Activated CD8-positive, alpha-beta T cell treated with anti-CD3 and anti-CD28 coated beads for 36 hours (primary cell): ENCODE measurements around the gene MKI67. TPM values are rescaled to one million over a fixed set of nuclear protein-coding genes. Genes with fewer than 3 reads are reported as not detected.

Experiments
- ATAC-seq: fragments of 200-7000 bp; cut with Tn5 transposase; one replicate; pipeline ENCODE4 v1.10.0; 2021; ENCODE audit warnings: mild to moderate bottlenecking, moderate library complexity
- CTCF ChIA-PET: fragments of 350-600 bp; sonication (Branson Sonifier 250); formaldehyde crosslinking; loops from one replicate; lab custom pipeline; 2021; ENCODE audit warnings: antibody characterized with exemption; lab: Charles Lee
- POLR2A ChIA-PET: fragments of 350-600 bp; sonication (Branson Sonifier 250); formaldehyde crosslinking; loops from one replicate; lab custom pipeline; 2021; ENCODE audit warnings: antibody characterized with exemption; lab: Charles Lee
- DNase-seq: peaks from one replicate; pipeline ENCODE4 v3.0.0-alpha.2; 2020
- H3K27ac Mint-ChIP-seq: one replicate; pipeline ENCODE4 v1.8.0; 2021; ENCODE audit warnings: mild to moderate bottlenecking, mixed read lengths
- H3K27me3 Mint-ChIP-seq: one replicate; pipeline ENCODE4 v1.8.0; 2021; ENCODE audit warnings: mixed read lengths
- H3K36me3 Mint-ChIP-seq: one replicate; pipeline ENCODE4 v1.8.0; 2021; ENCODE audit warnings: low read depth, mixed read lengths
- H3K4me1 Mint-ChIP-seq: one replicate; pipeline ENCODE4 v1.8.0; 2021; ENCODE audit warnings: low read depth, mixed read lengths
- H3K4me3 Mint-ChIP-seq: one replicate; pipeline ENCODE4 v1.8.0; 2021; ENCODE audit warnings: mild to moderate bottlenecking, moderate library complexity, mixed read lengths
- H3K9me3 Mint-ChIP-seq: one replicate; pipeline ENCODE4 v1.8.0; 2021; ENCODE audit warnings: mixed read lengths
- intact Hi-C: fragments of 100-400 bp; cut with micrococcal nuclease; formaldehyde crosslinking; loops from one replicate; pipeline ENCODE4 v1.10.0; 2022
- total RNA-seq, 2 experiments: library from RNA; stranded (reverse); gene quantifications; one replicate each; pipeline ENCODE4 v1.2.3, GENCODE V29; 2021
- TF ChIP-seq, protein P1 (sequence below): fragments of 200-600 bp; IDR thresholded peaks from one replicate; pipeline ENCODE4 v1.8.0; 2022; ENCODE audit warnings: antibody characterized with exemption, mild to moderate bottlenecking

The MKI67 gene
- total RNA-seq, 2 experiments from 2014 or later: 205 to 230 TPM

DNA sequence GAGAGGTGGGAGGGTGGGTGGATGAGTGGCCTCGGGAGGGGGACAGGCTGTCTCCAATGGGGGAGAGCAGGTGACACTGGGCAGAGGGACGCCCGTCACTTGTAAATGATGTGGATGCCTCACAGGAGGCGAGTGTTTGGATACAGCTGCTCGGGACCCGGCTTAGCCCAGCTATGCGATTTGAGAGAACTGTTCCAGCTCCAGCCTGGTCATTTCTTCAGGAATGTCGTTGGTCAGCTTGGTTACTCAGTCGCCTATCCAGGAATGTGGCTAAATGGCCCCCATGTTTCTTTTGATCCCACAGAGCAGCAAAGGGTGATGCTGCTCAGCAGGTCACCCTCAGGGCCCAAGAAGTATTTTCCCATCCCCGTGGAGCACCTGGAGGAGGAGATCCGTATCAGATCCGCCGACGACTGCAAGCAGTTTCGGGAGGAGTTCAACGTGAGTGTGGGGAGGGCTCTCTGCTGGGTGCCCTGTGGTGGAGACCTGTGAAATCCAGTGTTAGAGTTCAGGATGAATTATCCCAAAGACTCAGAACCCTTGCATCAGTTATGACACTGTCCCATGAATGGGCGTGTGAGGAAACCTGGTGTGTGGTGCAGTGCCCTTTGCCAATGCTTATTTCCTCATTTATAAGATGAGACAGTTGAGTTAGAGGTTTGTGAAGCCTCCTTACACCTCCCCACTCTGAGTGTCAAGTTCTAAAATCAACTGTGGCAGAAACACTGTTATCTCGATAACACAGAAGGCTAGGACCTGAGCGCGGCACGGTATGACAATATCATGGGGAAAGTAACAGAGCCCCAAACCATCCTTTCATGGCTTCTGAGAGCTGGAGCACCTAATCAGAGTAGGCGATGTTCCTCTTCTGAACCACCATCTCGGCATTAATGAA, 76.8 kb downstream of the MKI67 start:
- TF ChIP-seq, protein P1, sequence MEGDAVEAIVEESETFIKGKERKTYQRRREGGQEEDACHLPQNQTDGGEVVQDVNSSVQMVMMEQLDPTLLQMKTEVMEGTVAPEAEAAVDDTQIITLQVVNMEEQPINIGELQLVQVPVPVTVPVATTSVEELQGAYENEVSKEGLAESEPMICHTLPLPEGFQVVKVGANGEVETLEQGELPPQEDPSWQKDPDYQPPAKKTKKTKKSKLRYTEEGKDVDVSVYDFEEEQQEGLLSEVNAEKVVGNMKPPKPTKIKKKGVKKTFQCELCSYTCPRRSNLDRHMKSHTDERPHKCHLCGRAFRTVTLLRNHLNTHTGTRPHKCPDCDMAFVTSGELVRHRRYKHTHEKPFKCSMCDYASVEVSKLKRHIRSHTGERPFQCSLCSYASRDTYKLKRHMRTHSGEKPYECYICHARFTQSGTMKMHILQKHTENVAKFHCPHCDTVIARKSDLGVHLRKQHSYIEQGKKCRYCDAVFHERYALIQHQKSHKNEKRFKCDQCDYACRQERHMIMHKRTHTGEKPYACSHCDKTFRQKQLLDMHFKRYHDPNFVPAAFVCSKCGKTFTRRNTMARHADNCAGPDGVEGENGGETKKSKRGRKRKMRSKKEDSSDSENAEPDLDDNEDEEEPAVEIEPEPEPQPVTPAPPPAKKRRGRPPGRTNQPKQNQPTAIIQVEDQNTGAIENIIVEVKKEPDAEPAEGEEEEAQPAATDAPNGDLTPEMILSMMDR: no peak
- peak overlapping the region; percentile 95 for H3K27ac Mint-ChIP-seq
- H3K36me3 Mint-ChIP-seq: peaks cover 49% of the 10 kb centered on the region
- ChIA-PET CTCF (interaction anchor here (1.2 to 6.8 kb wide), 9 partner anchors 8 to 100 kb away, joined by 3 to 101 read pairs (median 9); no protein-coding TSS in a partner anchor), POLR2A (interaction anchor here (1.7 to 7.2 kb wide), 4 partner anchors 12 to 101 kb away, joined by 3 to 133 read pairs (median 25); no protein-coding TSS in a partner anchor)
- no peaks in the 10 kb centered on the region for H3K9me3 Mint-ChIP-seq
- peak overlapping the region; percentile 90 for H3K4me3 Mint-ChIP-seq
- DNase-seq (no peak), ATAC-seq (no peak)
- intact Hi-C loops: loop anchor here (2.0 kb wide), 1 partner anchor 13 kb away; no protein-coding TSS in a partner anchor
- H3K4me1 Mint-ChIP-seq: peaks cover 39% of the 10 kb centered on the region
- no peaks in the 10 kb centered on the region for H3K27me3 Mint-ChIP-seq

DNA sequence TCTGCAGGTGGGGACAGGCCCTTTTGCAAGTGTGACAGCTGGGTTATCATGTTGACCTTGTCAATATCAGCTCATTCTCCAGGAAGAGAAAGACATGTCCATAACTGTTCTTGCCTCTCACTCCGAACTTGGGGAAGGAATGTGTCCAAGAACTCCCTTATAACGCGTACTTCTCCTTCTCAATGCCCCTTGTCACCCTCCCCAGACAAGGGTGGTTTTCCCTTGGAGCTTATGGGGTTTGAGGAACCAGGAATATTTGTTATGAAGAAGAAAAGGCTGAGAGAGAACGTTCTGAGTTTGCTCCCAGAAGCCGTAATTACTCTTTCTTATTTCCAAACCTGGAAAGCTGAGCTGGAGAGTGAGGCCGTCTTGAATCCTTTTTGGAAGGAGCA, 77.4 kb downstream of the MKI67 start:
- Mint-ChIP-seq H3K27me3 (no peaks in the 10 kb centered on the region), H3K4me1 (peaks cover 39% of the 10 kb centered on the region), H3K9me3 (no peaks in the 10 kb centered on the region), H3K4me3 (peak overlapping the region; percentile 90), H3K36me3 (peaks cover 47% of the 10 kb centered on the region), H3K27ac (peak overlapping the region; percentile 95)
- intact Hi-C loops: loop anchor here (2.0 kb wide), 1 partner anchor 14 kb away; no protein-coding TSS in a partner anchor
- DNase-seq (no peak), ATAC-seq (peak; percentile 2)
- ChIA-PET POLR2A (interaction anchor here (0.7 to 7.2 kb wide), 6 partner anchors 13 to 102 kb away, joined by 3 to 133 read pairs (median 3); no protein-coding TSS in a partner anchor), CTCF (interaction anchor here (0.8 to 6.8 kb wide), 12 partner anchors 9 to 142 kb away, joined by 3 to 101 read pairs (median 5); partner anchors contain the start of gene PTPRE)
- TF ChIP-seq, protein P1: no peak

DNA sequence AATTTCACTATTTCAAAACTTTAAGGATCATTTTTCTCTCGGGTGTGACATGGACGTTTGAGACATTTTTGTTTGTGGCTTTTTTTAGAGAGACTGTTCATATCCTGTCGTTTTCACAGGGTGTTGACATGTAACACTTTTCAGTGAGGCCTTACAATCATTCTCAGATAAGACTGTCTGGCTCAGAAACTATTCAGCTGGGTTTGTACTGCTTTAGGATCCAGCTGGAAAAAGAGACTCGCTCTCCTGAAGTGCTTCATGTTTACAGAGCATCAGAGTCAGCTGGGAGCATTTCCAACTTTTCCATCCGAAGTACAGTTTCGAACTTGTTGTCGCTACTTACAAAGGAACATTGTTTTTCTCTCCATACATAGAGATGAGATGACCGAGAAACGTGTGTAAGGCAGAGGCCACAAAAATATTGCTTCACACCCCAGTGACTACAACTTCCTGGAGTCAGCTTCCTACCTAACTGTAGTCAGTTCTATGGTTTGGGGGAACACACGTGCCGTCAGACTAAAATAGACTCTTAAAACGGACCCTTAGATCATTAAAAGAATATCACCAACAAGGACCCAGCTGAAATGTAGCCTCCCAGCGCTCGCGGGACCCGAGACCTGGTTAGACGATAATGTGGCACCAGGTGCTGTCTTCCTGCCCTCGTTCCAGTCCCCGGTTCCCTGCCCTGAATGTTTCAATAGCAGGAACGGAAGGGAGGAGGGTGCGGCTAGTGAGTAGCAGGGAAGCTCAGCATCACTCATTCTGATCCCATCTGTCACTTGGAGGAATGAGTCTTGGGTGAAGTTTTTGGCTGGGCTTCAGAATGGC, 78.0 kb downstream of the MKI67 start:
- TF ChIP-seq, protein P1: no peak
- CTCF ChIA-PET: interaction anchor here (0.8 to 6.8 kb wide), 17 partner anchors 9 to 164 kb away, joined by 3 to 101 read pairs (median 4); partner anchors contain the start of gene PTPRE
- POLR2A ChIA-PET: interaction anchor here (0.7 to 7.2 kb wide), 10 partner anchors 13 to 103 kb away, joined by 3 to 133 read pairs (median 3); no protein-coding TSS in a partner anchor
- Mint-ChIP-seq H3K27me3 (no peaks in the 10 kb centered on the region), H3K4me3 (peak overlapping the region; percentile 90), H3K27ac (peak overlapping the region; percentile 95), H3K9me3 (no peaks in the 10 kb centered on the region), H3K4me1 (peaks cover 39% of the 10 kb centered on the region), H3K36me3 (peaks cover 46% of the 10 kb centered on the region)
- ATAC-seq (peak; percentile 45), DNase-seq (peak; percentile 60)
- intact Hi-C loops: loop anchor here (2.0 kb wide), 1 partner anchor 15 kb away; no protein-coding TSS in a partner anchor

DNA sequence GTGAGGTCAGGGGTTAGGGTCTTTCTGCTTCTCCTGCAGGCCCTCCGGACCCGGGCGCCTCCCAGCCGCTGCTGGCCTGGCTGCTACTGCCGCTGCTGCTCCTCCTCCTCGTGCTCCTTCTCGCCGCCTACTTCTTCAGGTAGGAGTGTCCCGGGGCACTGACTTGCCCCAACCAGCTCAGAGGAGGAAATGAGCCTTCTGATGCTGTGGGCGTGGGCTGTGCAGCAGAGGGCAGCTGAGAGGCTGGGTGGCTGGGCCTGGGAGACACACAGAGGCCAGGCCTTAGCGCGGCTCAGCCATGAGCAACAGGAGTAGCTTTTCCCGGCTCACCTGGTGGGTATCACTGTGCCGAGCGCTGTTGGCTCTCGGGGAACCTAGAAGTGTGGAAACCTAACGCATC, 78.9 kb downstream of the MKI67 start:
- Mint-ChIP-seq H3K4me1 (peaks cover 41% of the 10 kb centered on the region), H3K27ac (peak overlapping the region; percentile 95)

More for the DNA sequence above, 78.9 kb downstream of the MKI67 start:
- DNase-seq (peak; percentile 93), ATAC-seq (peak; percentile 98)
- peaks cover 43% of the 10 kb centered on the region for H3K36me3 Mint-ChIP-seq
- no peaks in the 10 kb centered on the region for H3K9me3 Mint-ChIP-seq
- H3K27me3 Mint-ChIP-seq: no peaks in the 10 kb centered on the region
- ChIA-PET POLR2A (interaction anchor here (0.9 to 7.2 kb wide), 8 partner anchors 9 to 80 kb away, joined by 3 to 133 read pairs (median 3); no protein-coding TSS in a partner anchor), CTCF (interaction anchor here (0.9 to 6.8 kb wide), 15 partner anchors 10 to 164 kb away, joined by 3 to 101 read pairs (median 4); partner anchors contain the start of gene PTPRE)
- intact Hi-C loops: no loop called here
- TF ChIP-seq, protein P1: no peak
- peak overlapping the region; percentile 90 for H3K4me3 Mint-ChIP-seq
